HG03565 (cell line): ENCODE results near the gene TBXAS1.
"Not testable (repeated sequence)": the region's sequence is repeated elsewhere in the genome, so short reads cannot be mapped to it uniquely, and the experiment has no call there.

Experiments used
- ATAC-seq: cut with Tn5 transposase; IDR thresholded peaks from one replicate; pipeline ENCODE4 v1.9.1; 2021; ENCODE audit warnings: mild to moderate bottlenecking, moderate library complexity; ENCODE audit not compliant: unreplicated experiment

The TBXAS1 gene

DNA sequence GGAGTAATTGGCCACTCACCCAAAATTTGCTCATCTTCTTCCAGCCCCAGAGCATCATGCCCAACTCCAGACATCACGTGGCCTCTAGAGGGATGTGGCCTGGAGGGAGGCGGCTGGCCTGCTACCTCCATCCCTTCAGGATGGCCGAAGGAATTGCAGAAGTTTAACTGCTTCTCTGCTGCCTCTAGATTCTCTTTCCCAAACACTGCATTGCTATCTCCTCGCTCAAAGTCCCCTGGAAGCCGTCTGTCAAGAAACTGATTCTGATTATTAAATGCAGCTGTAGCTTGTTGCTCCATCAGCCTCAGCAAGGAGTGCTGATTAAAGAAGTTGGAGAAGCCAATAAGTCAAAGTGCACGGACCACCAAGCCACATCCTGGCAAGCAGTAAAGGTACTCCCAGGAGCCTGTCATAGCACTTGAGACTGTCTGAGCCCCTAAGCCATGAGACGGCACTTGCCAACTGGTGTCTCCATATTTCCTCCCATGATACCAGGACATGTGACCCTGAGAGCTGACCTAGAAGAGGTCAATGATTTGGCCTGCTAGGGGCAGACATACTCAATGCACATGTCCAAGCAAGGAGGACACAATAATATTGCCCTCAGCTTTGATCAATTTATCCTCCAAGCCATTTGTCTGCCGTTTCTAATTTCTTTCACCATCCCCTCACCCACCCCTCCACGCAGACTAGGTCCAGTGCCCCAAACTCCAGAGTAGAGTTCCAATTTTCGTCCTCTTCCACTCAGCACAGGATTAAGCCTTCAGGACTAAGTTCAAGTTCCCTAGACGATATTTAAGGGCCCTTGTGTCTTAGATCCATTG, 84.2 kb downstream of the TBXAS1 start:
- no peak for ATAC-seq

GRCh38 chr7:139913845-139914135, 84.7 kb downstream of the TBXAS1 start:
- ATAC-seq = no peak

DNA sequence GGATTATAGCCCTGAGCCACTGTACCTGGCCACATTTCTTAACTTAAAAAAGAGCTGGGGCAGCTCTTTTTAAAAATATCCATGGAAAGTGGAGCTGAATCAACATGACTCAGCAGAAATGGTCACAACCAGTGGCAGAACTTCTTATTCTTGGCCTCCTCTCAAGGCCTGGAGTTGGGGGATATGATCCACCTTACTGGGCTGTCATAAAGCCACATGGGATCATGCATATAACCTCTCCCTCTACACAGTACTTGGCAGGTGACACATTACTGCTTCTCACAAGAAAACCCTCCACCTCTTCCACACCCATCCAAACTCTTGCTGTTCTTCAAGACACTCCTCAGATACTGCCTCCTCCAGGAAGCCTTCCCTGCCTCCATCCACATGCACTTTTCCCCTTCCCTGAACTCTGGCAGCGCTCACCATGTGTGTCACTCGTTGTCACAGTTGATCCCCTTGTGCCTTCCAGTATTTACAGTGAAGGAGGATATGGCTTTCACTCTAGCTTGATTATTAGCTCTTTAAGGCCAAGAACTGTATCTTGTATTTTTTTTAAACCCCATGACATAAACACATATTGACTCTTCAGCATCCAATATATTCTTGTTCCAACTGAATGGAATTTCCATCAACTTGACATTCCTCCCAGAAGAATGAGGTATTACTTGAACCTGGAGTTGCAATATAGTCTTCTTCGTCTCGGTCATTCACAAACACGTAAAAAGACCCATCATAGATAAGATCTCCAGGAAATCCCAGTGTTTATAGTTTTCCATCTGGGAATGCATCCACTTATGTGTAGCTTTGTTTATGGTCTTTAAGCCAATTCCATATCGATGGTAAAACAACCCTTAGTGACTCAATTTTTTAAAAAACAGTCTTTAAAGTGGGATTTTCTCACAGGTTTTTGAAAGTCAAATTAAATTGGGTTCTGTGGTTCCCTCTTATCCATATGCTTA, 85.5 kb downstream of the TBXAS1 start:
- no peak for ATAC-seq

- ATAC-seq = no peak
These were observed 86.3 kb downstream of the TBXAS1 start for GRCh38 chr7:139915268-139915863.

GRCh38 chr7:139915864-139916716, 87.0 kb downstream of the TBXAS1 start:
- ATAC-seq = peak; percentile 86

DNA sequence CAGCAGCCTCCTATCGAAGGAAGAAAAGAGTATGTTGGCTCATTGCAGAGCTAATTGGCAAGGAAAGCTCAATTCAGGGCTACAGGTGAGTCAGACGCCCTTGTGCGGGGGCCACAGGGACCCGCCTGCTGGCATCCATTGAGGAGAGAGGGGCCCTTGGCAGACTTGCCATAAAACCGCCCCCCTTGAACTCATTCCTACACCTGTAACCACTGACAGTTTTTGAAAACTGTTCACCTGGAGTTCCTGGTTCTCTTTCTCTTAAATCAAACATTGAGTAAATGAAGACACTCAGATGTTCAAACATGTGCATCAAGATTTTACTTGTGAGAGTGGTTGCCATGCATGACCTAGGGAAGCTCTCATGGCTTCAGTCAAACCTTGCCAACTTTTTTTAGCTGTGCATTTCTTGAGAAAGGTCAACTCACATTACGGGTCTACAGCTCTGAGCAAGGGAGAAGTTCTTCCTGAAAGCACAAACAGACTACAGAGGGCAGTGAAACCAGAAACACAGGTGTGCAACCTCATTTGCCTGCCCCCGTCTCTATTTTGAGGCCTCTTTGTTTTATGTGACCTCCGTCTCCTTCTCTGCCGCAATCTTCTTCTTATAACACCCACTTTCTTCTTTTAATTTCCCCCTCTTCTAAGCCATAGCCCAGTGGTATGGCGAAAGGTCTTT, 87.8 kb downstream of the TBXAS1 start:
- peak; percentile 57 for ATAC-seq

- ATAC-seq = no peak
These were observed 88.8 kb downstream of the TBXAS1 start for GRCh38 chr7:139917851-139918250.

GRCh38 chr7:139918480-139918879, 89.4 kb downstream of the TBXAS1 start:
- ATAC-seq = no peak

- ATAC-seq = no peak
These were observed 94.0 kb downstream of the TBXAS1 start for GRCh38 chr7:139923090-139923489.

- no peak for ATAC-seq
These were observed 95.4 kb downstream of the TBXAS1 start for GRCh38 chr7:139924461-139924860.

- ATAC-seq = not testable (repeated sequence)
These were observed 100.2 kb downstream of the TBXAS1 start for GRCh38 chr7:139929221-139929620.

DNA sequence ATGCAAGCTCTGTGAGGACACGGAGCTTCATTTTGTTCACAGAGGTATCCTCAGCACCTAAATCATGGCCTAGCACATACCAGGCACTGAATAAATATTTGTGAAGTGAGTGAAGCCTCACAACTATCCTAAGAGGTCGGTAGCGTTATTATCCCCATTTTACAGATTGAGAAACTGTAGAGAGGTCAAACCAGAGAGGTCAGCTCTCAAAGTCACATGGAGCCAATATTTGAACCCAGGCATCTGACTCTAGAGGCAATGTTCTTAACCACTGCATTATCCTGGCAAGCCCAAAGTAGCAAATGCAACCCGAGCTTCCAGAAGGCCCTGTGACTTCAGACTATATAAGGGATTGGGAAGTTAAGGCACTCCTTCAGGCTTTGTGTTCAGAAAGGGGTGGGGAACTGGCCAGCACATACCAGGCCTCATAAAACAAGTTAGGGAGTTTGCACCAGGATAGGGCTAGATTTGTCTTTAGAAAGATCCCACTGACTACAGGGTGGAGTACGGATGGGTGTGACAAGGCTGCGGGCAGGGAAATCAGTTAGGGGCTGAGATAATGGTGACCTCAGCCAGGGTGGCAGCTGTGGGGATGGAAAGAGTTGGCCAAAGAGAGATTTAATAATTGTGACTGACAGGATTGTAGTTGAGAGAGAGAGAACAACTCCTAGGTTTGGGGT, 101.4 kb downstream of the TBXAS1 start:
- no peak for ATAC-seq

- no peak for ATAC-seq
These were observed 102.3 kb downstream of the TBXAS1 start for GRCh38 chr7:139931190-139931934.

- no peak for ATAC-seq
These were observed 103.5 kb downstream of the TBXAS1 start for GRCh38 chr7:139932531-139932930.

- no peak for ATAC-seq
These were observed 107.8 kb downstream of the TBXAS1 start for GRCh38 chr7:139936760-139937310.

- no peak for ATAC-seq
These were observed 108.7 kb downstream of the TBXAS1 start for GRCh38 chr7:139937715-139938114.

DNA sequence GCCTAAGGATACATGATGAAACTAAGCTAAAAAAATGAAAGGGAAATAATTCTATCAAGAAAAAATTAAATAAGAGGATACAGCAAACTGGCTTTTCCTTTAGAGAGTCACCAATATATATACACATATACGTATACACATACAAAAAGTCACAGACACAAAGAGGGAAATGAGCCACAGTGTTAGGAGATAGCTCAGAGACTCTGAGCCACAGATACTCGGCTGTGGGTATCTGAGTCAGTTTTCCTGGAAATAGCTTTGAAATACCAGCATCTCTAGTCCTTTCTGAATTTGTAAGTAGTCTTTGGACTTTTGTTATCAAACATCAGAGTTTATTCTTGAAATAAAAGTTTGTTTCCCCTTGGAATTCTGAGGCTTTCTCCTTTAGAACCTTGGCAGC, 111.8 kb downstream of the TBXAS1 start:
- no peak for ATAC-seq

DNA sequence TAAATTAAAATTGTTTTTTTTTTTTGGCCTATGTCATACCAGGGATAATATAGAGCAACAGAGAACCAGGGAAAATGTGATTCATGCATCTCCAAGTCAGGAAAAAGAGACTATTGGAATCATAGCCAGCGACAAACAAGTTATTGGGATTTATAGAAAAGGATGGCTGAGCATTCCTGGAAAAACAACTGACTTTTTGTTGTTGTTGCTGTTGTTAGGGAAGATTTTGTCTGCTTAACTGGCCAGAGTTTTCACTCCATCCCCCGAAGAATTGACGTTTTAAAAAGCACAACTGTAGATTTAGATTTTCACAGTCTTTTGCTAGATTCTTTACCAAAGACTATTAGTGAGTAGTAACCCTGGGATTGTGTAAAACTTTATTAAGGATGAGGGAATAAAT, 112.4 kb downstream of the TBXAS1 start:
- no peak for ATAC-seq

GRCh38 chr7:139941866-139942265, 112.8 kb downstream of the TBXAS1 start:
- no peak for ATAC-seq
